HEK293 (cell line): ENCODE data around the gene SP7.

Experiments
- BCL11A ChIP-seq: fragments of 450-650 bp; formaldehyde crosslinking; IDR thresholded peaks from 2 replicates; pipeline ENCODE4 v1.5.1; 2016; ENCODE audit warnings: low read depth, missing biosample characterization, missing genetic modification characterization
- GFI1B ChIP-seq: fragments of 450-650 bp; formaldehyde crosslinking; IDR thresholded peaks from 2 replicates; pipeline ENCODE4 v1.5.1; 2016; ENCODE audit warnings: missing biosample characterization, missing genetic modification characterization
- KLF9 ChIP-seq: fragments of 450-650 bp; formaldehyde crosslinking; IDR thresholded peaks from 2 replicates; pipeline ENCODE4 v1.5.1; 2016; ENCODE audit warnings: missing biosample characterization, missing genetic modification characterization, low read depth
- MEIS1 ChIP-seq: sonication (generic); formaldehyde crosslinking; IDR thresholded peaks from 2 replicates; pipeline ENCODE4 v1.8.1; 2022; ENCODE audit warnings: missing genetic modification reagents, mild to moderate bottlenecking, borderline replicate concordance
- MZF1 ChIP-seq: fragments of 450-650 bp; formaldehyde crosslinking; IDR thresholded peaks from 2 replicates; pipeline ENCODE4 v1.5.1; 2017; ENCODE audit warnings: missing biosample characterization, missing genetic modification characterization, borderline replicate concordance
- PRDM1 ChIP-seq: fragments of 450-650 bp; formaldehyde crosslinking; IDR thresholded peaks from 2 replicates; pipeline ENCODE4; 2016; ENCODE audit warnings: missing biosample characterization, missing genetic modification characterization
- RBAK ChIP-seq: fragments of 450-650 bp; formaldehyde crosslinking; IDR thresholded peaks from 2 replicates; pipeline ENCODE4 v1.5.1; 2016; ENCODE audit warnings: missing biosample characterization, missing genetic modification characterization
- SETDB1 ChIP-seq: IDR thresholded peaks from one replicate; pipeline ENCODE4 v1.6.1; 2017; ENCODE audit warnings: mild to moderate bottlenecking, low read length, moderate library complexity, mixed read lengths; ENCODE audit not compliant: insufficient read length
- SP2 ChIP-seq: fragments of 450-650 bp; formaldehyde crosslinking; IDR thresholded peaks from 2 replicates; pipeline ENCODE4 v1.5.1; 2016; ENCODE audit warnings: missing biosample characterization, missing genetic modification characterization
- WT1 ChIP-seq: fragments of 450-650 bp; formaldehyde crosslinking; IDR thresholded peaks from 2 replicates; pipeline ENCODE4 v1.5.1; 2016; ENCODE audit warnings: missing biosample characterization, missing genetic modification characterization
- ZBTB1 ChIP-seq: fragments of 450-650 bp; formaldehyde crosslinking; IDR thresholded peaks from 2 replicates; pipeline ENCODE4 v1.5.1; 2016; ENCODE audit warnings: missing biosample characterization, missing genetic modification characterization
- ZBTB17 ChIP-seq: fragments of 450-650 bp; formaldehyde crosslinking; IDR thresholded peaks from 2 replicates; pipeline ENCODE4 v1.5.1; 2016; ENCODE audit warnings: missing biosample characterization, missing genetic modification characterization
- ZBTB7A ChIP-seq: fragments of 450-650 bp; formaldehyde crosslinking; IDR thresholded peaks from 2 replicates; pipeline ENCODE4 v1.5.1; 2016; ENCODE audit warnings: low read depth, missing biosample characterization, missing genetic modification characterization
- ZFHX2 ChIP-seq: fragments of 450-650 bp; formaldehyde crosslinking; conservative IDR thresholded peaks from 2 replicates; pipeline ENCODE4 v1.5.1; 2016; ENCODE audit warnings: missing biosample characterization, missing genetic modification characterization
- ZFP3 ChIP-seq: fragments of 450-650 bp; formaldehyde crosslinking; IDR thresholded peaks from 2 replicates; pipeline ENCODE4 v1.5.1; 2016; ENCODE audit warnings: low read depth, missing biosample characterization, missing genetic modification characterization
- ZFP37 ChIP-seq: fragments of 450-650 bp; formaldehyde crosslinking; IDR thresholded peaks from 2 replicates; pipeline ENCODE4 v1.5.1; 2016; ENCODE audit warnings: missing biosample characterization, missing genetic modification characterization
- ZNF10 ChIP-seq: fragments of 450-650 bp; formaldehyde crosslinking; IDR thresholded peaks from 2 replicates; pipeline ENCODE4 v1.5.1; 2017; ENCODE audit warnings: missing biosample characterization, missing genetic modification characterization
- ZNF114 ChIP-seq: fragments of 450-650 bp; formaldehyde crosslinking; IDR thresholded peaks from 2 replicates; pipeline ENCODE4 v1.5.0; 2017; ENCODE audit warnings: missing biosample characterization, missing genetic modification characterization
- ZNF19 ChIP-seq: fragments of 450-650 bp; formaldehyde crosslinking; IDR thresholded peaks from 2 replicates; pipeline ENCODE4; 2016; ENCODE audit warnings: missing biosample characterization, missing genetic modification characterization, low read depth
- ZNF223 ChIP-seq: fragments of 450-650 bp; formaldehyde crosslinking; IDR thresholded peaks from 2 replicates; pipeline ENCODE4 v1.5.1; 2016; ENCODE audit warnings: missing biosample characterization, missing genetic modification characterization
- ZNF302 ChIP-seq: fragments of 450-650 bp; formaldehyde crosslinking; IDR thresholded peaks from 2 replicates; pipeline ENCODE4 v1.5.1; 2016; ENCODE audit warnings: missing biosample characterization, missing genetic modification characterization, low read depth
- ZNF335 ChIP-seq: fragments of 450-650 bp; formaldehyde crosslinking; conservative IDR thresholded peaks from 2 replicates; pipeline ENCODE4 v1.5.1; 2016; ENCODE audit warnings: missing biosample characterization, missing genetic modification characterization
- ZNF426 ChIP-seq: fragments of 450-650 bp; formaldehyde crosslinking; IDR thresholded peaks from 2 replicates; pipeline ENCODE4 v1.5.1; 2017; ENCODE audit warnings: missing biosample characterization, missing genetic modification characterization, mild to moderate bottlenecking, inconsistent platforms, moderate library complexity
- ZNF48 ChIP-seq: fragments of 450-650 bp; formaldehyde crosslinking; IDR thresholded peaks from 2 replicates; pipeline ENCODE4 v1.5.1; 2016; ENCODE audit warnings: missing biosample characterization, missing genetic modification characterization
- ZNF488 ChIP-seq: fragments of 450-650 bp; formaldehyde crosslinking; IDR thresholded peaks from 2 replicates; pipeline ENCODE4 v1.5.1; 2016; ENCODE audit warnings: missing biosample characterization, missing genetic modification characterization
- ZNF544 ChIP-seq: fragments of 450-650 bp; formaldehyde crosslinking; IDR thresholded peaks from 2 replicates; pipeline ENCODE4 v1.5.0; 2017; ENCODE audit warnings: missing biosample characterization, missing genetic modification characterization
- ZNF610 ChIP-seq: fragments of 450-650 bp; formaldehyde crosslinking; IDR thresholded peaks from 2 replicates; pipeline ENCODE4 v1.5.1; 2016; ENCODE audit warnings: missing biosample characterization, missing genetic modification characterization, borderline replicate concordance
- ZNF621 ChIP-seq: fragments of 450-650 bp; formaldehyde crosslinking; IDR thresholded peaks from 2 replicates; pipeline ENCODE4 v1.5.1; 2017; ENCODE audit warnings: missing biosample characterization, missing genetic modification characterization
- ZNF623 ChIP-seq: fragments of 450-650 bp; formaldehyde crosslinking; IDR thresholded peaks from 2 replicates; pipeline ENCODE4 v1.5.1; 2016; ENCODE audit warnings: missing biosample characterization, missing genetic modification characterization
- ZNF624 ChIP-seq: fragments of 450-650 bp; formaldehyde crosslinking; IDR thresholded peaks from 2 replicates; pipeline ENCODE4 v1.5.1; 2017; ENCODE audit warnings: missing biosample characterization, missing genetic modification characterization
- ZNF654 ChIP-seq: fragments of 450-650 bp; formaldehyde crosslinking; IDR thresholded peaks from 2 replicates; pipeline ENCODE4 v1.5.1; 2016; ENCODE audit warnings: low read depth, missing biosample characterization, missing genetic modification characterization
- ZNF664 ChIP-seq: fragments of 450-650 bp; formaldehyde crosslinking; IDR thresholded peaks from 2 replicates; pipeline ENCODE4 v1.5.1; 2016; ENCODE audit warnings: missing biosample characterization, missing genetic modification characterization
- ZNF701 ChIP-seq: fragments of 450-650 bp; formaldehyde crosslinking; IDR thresholded peaks from 2 replicates; pipeline ENCODE4 v1.5.1; 2016; ENCODE audit warnings: missing biosample characterization, missing genetic modification characterization
- ZNF837 ChIP-seq: fragments of 450-650 bp; formaldehyde crosslinking; IDR thresholded peaks from 2 replicates; pipeline ENCODE4 v1.5.1; 2016; ENCODE audit warnings: missing biosample characterization, missing genetic modification characterization
- TF ChIP-seq, protein P1 (sequence below): fragments of 450-650 bp; formaldehyde crosslinking; IDR thresholded peaks from 2 replicates; pipeline ENCODE4 v1.5.1; 2017; ENCODE audit warnings: missing biosample characterization, missing genetic modification characterization
- TF ChIP-seq, protein P2 (sequence below): fragments of 450-650 bp; formaldehyde crosslinking; IDR thresholded peaks from 2 replicates; pipeline ENCODE4 v1.5.1; 2016; ENCODE audit warnings: missing biosample characterization, missing genetic modification characterization
- TF ChIP-seq, protein P3 (sequence below): fragments of 450-650 bp; formaldehyde crosslinking; IDR thresholded peaks from 2 replicates; pipeline ENCODE4 v1.5.1; 2016; ENCODE audit warnings: missing biosample characterization, missing genetic modification characterization

SP7 gene

DNA sequence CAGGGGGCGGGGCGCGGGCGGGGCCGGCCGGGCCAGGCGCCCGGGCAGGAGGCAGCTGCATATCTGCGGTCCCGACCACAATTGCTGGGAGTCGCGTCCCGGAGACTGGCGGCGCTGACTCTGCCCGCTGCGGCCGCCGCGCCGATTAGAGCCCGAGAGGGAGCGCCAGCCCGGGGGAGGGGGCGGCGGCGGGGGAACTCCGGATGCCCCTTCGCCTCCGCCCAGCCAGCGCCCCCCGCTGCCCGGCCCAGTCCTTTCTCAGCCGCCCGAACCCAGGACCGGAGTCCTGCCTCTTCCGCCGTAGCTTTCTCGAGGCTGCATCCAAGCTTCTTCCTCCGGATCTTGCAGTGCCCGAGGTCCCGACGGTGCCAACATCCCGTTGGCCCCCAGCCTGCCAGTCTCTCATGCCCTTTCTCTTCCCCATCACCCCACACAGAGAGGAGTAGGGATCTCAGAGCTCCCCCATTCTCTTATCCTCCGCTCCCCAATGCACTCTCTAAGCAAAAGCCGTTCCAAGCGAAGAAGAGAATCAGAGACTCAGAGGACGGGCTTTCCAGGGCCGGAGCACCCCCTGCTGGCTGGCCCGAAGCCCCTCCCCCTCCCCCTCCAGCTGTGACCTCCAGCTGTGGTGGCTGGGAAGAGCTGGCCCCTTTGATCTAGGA, 8.8 kb upstream of the SP7 start (continued):
- TF ChIP-seq ZBTB1 (tag by site-specific recombination) (no peak), ZNF621 (tag by site-specific recombination) (no peak), ZNF335 (peak; percentile 85), MZF1 (tag by site-specific recombination) (no peak), ZNF10 (no peak), ZNF544 (tag by site-specific recombination) (no peak), KLF9 (peak; percentile 52), PRDM1 (tag by site-specific recombination) (peak; percentile 90), SP2 (peak; percentile 50), ZNF114 (tag by site-specific recombination) (no peak), ZNF19 (tag by site-specific recombination) (no peak), ZFHX2 (tag by site-specific recombination) (0 out of 2 replicates have a peak, but pooled peaks have one; percentile 31), ZNF654 (tag by site-specific recombination) (peak; percentile 35), ZNF48 (tag by site-specific recombination) (no peak), ZNF302 (no peak), ZNF664 (tag by site-specific recombination) (no peak), ZNF488 (no peak), ZNF426 (tag by site-specific recombination) (no peak), WT1 (tag by site-specific recombination) (no peak), ZNF701 (tag by site-specific recombination) (no peak), RBAK (tag by site-specific recombination) (no peak), ZNF624 (tag by site-specific recombination) (no peak), SETDB1 (no peak), MEIS1 (CRISPR knock-in tag) (no peak), ZBTB7A (tag by site-specific recombination) (no peak), ZBTB17 (peak; percentile 67), ZFP37 (tag by site-specific recombination) (peak; percentile 36; the same call in 1 of the 2 replicates), BCL11A (no peak), ZFP3 (tag by site-specific recombination) (no peak), GFI1B (no peak), ZNF837 (tag by site-specific recombination) (no peak), ZNF610 (tag by site-specific recombination) (peak; percentile 95), ZNF623 (tag by site-specific recombination) (no peak), ZNF223 (tag by site-specific recombination) (no peak)
- TF ChIP-seq, protein P1, sequence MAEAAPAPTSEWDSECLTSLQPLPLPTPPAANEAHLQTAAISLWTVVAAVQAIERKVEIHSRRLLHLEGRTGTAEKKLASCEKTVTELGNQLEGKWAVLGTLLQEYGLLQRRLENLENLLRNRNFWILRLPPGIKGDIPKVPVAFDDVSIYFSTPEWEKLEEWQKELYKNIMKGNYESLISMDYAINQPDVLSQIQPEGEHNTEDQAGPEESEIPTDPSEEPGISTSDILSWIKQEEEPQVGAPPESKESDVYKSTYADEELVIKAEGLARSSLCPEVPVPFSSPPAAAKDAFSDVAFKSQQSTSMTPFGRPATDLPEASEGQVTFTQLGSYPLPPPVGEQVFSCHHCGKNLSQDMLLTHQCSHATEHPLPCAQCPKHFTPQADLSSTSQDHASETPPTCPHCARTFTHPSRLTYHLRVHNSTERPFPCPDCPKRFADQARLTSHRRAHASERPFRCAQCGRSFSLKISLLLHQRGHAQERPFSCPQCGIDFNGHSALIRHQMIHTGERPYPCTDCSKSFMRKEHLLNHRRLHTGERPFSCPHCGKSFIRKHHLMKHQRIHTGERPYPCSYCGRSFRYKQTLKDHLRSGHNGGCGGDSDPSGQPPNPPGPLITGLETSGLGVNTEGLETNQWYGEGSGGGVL (tag by site-specific recombination), result peak; percentile 49
- TF ChIP-seq, protein P2, sequence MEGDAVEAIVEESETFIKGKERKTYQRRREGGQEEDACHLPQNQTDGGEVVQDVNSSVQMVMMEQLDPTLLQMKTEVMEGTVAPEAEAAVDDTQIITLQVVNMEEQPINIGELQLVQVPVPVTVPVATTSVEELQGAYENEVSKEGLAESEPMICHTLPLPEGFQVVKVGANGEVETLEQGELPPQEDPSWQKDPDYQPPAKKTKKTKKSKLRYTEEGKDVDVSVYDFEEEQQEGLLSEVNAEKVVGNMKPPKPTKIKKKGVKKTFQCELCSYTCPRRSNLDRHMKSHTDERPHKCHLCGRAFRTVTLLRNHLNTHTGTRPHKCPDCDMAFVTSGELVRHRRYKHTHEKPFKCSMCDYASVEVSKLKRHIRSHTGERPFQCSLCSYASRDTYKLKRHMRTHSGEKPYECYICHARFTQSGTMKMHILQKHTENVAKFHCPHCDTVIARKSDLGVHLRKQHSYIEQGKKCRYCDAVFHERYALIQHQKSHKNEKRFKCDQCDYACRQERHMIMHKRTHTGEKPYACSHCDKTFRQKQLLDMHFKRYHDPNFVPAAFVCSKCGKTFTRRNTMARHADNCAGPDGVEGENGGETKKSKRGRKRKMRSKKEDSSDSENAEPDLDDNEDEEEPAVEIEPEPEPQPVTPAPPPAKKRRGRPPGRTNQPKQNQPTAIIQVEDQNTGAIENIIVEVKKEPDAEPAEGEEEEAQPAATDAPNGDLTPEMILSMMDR, result peak; percentile 93
- TF ChIP-seq, protein P3, sequence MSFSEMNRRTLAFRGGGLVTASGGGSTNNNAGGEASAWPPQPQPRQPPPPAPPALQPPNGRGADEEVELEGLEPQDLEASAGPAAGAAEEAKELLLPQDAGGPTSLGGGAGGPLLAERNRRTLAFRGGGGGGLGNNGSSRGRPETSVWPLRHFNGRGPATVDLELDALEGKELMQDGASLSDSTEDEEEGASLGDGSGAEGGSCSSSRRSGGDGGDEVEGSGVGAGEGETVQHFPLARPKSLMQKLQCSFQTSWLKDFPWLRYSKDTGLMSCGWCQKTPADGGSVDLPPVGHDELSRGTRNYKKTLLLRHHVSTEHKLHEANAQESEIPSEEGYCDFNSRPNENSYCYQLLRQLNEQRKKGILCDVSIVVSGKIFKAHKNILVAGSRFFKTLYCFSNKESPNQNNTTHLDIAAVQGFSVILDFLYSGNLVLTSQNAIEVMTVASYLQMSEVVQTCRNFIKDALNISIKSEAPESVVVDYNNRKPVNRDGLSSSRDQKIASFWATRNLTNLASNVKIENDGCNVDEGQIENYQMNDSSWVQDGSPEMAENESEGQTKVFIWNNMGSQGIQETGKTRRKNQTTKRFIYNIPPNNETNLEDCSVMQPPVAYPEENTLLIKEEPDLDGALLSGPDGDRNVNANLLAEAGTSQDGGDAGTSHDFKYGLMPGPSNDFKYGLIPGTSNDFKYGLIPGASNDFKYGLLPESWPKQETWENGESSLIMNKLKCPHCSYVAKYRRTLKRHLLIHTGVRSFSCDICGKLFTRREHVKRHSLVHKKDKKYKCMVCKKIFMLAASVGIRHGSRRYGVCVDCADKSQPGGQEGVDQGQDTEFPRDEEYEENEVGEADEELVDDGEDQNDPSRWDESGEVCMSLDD (tag by site-specific recombination), result no peak; the same call in 1 of the 2 replicates
